ENCODE results near the gene CPEB3. TPM values are rescaled to one million over a fixed set of nuclear protein-coding genes. Genes with fewer than 3 reads are reported as not detected.

Gene CPEB3
- total RNA-seq, 1 experiment from 2014 or later = 1.0 TPM

DNA sequence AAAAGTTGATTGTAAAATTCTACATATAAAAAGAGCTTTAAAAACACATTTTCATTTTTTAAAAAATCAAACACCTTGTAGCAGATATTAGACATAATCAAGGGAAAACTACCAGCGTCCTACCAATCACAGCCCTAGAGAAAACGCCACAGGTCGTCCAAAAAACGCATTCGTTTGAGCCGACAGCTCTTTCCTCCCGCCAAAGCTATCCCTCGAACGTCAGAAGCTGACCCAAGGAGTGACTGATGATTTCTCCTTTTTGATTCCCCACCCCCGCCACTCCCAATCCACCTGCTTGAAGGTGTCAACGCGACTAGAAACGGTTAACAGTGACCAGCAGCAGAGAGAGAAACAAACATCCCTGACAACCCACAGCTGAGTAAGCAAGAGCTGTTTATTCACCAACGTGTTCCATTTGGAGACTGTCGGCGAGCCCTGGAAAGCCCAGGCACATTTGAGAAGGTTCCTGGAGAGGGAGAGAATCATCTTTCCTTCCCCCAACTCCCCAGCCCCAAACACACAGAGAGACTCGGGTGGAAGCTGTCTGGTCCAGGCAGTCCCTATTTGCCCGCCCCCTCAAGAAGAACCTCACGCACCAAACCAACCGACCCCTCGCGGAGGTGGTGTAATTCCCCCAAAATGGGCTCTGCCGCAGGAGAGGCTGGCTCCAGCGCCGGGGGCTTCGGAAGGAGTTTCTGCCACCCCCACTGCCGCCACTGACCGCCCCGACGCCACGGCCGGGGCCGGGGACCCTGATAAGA lies 622 bp downstream of the CPEB3 start:
- Histone ChIP-seq H3K27ac (ENCODE audit: insufficient read length, low read depth, low read length) (no peak overlapping the region), H3K18ac (ENCODE audit: insufficient read length, low read depth, low read length) (no peak overlapping the region), H2BK20ac (ENCODE audit: low read depth, low read length, poor library complexity, severe bottlenecking) (no peak overlapping the region), H2BK120ac (ENCODE audit: low read depth, low read length, poor library complexity, severe bottlenecking) (no peak overlapping the region), H3K4ac (ENCODE audit: low read depth, low read length) (no peak overlapping the region), H3K9me3 (ENCODE audit: control insufficient read depth, low read depth, low read length) (no peaks in the 10 kb centered on the region), H3K4me2 (ENCODE audit: insufficient read depth, insufficient read length, low read length) (peak overlapping the region; percentile 96), H3K23me2 (ENCODE audit: insufficient read length, low read depth, low read length, poor library complexity, severe bottlenecking) (peaks cover 9% of the 10 kb centered on the region), H4K91ac (ENCODE audit: insufficient read length, low read depth, low read length) (no peak overlapping the region), H3K27me3 (ENCODE audit: insufficient read depth, low read length) (no peaks in the 10 kb centered on the region), H2AK5ac (ENCODE audit: insufficient read length, low read length) (no peak overlapping the region), H4K20me1 (ENCODE audit: control insufficient read depth, insufficient read depth, insufficient read length) (no peaks in the 10 kb centered on the region), H3K79me1 (ENCODE audit: insufficient read depth, low read depth, low read length, poor library complexity, severe bottlenecking) (peaks cover 3% of the 10 kb centered on the region), H4K8ac (replicated peaks; ENCODE audit: insufficient read length, low read depth, low read length) (no peak overlapping the region), H3K9ac (ENCODE audit: extremely low read depth, insufficient read length, low read length) (peak overlapping the region; percentile 20), H3T11ph (ENCODE audit: low read length) (no peak overlapping the region), H4K5ac (ENCODE audit: insufficient read length, low read depth, low read length) (no peak overlapping the region), H2AFZ (ENCODE audit: low read length) (peak overlapping the region; percentile 40), H2BK15ac (ENCODE audit: low read depth, low read length) (no peak overlapping the region), H2BK12ac (ENCODE audit: insufficient read length, low read depth, low read length) (no peak overlapping the region), H3K4me1 (ENCODE audit: insufficient read depth, low read length) (no peaks in the 10 kb centered on the region), H3K79me2 (ENCODE audit: insufficient read depth, low read length) (peaks cover 23% of the 10 kb centered on the region; the same call in 1 of the 2 replicates), H3K14ac (ENCODE audit: insufficient read depth, low read length) (no peak overlapping the region), H2BK5ac (ENCODE audit: insufficient read length, low read length) (no peak overlapping the region), H3K56ac (ENCODE audit: insufficient read length, low read depth, low read length) (no peak overlapping the region), H3K23ac (ENCODE audit: insufficient read length, low read depth, low read length) (no peak overlapping the region)
- Mint-ChIP-seq H3K27me3 (ENCODE audit: low read depth) (no peaks in the 10 kb centered on the region), H3K4me1 (peaks cover 12 to 15% of the 10 kb centered on the region in 2 experiments), H3K36me3 (ENCODE audit: insufficient read depth in 1 of 3, low read depth in 3 of 3) (peaks cover 6 to 18% (median 10%) of the 10 kb centered on the region in 3 experiments; a peak in 6 of 7 replicates), H3K4me3 (peak overlapping the region; percentile 80 to 94), H3K9me3 (peaks cover 0 to 3% of the 10 kb centered on the region in 2 experiments; a peak in 1 of 5 replicates), H3K27ac (peak overlapping the region in 1 of 3 experiments; percentile 30; a peak in 2 of 7 replicates)
- TF ChIP-seq CTCF (conservative IDR thresholded peaks at IDR 0.05) = no peak
- no peak for DNase-seq
- no CpG with 5 or more reads among the region's 33 CpGs for WGBS (ENCODE audit: extremely low coverage, insufficient read length, low lambda C conversion rate)
